GM19467 (cell line): Measurements from ENCODE around the gene CLRN2.

Source experiments
- ATAC-seq: cut with Tn5 transposase; IDR thresholded peaks from one replicate; pipeline ENCODE4 v1.9.1; 2021; ENCODE audit warnings: mild to moderate bottlenecking, moderate library complexity; ENCODE audit not compliant: unreplicated experiment

CLRN2 gene

GRCh38 chr4:17514865-17515264 is at the start of gene CLRN2:
TSS of gene CLRN2 (plus strand) at chr4:17515165. CDS start at chr4:17515267, 102 bp downstream.
- no peak for ATAC-seq

GRCh38 chr4:17468619-17469221 is 46.2 kb upstream of the CLRN2 start:
- ATAC-seq = no peak

GRCh38 chr4:17469931-17470674 is 44.9 kb upstream of the CLRN2 start:
- no peak for ATAC-seq

- no peak for ATAC-seq
These were observed 39.5 kb upstream of the CLRN2 start for GRCh38 chr4:17475481-17475880.

GRCh38 chr4:17476853-17477252 is 38.1 kb upstream of the CLRN2 start:
- no peak for ATAC-seq

GRCh38 chr4:17477774-17478472 is 37.0 kb upstream of the CLRN2 start:
- no peak for ATAC-seq

- no peak for ATAC-seq
These were observed 34.6 kb upstream of the CLRN2 start for GRCh38 chr4:17480210-17480927.

GRCh38 chr4:17480955-17481354 is 34.0 kb upstream of the CLRN2 start:
- ATAC-seq = no peak

- no peak for ATAC-seq
These were observed 32.2 kb upstream of the CLRN2 start for GRCh38 chr4:17482716-17483115.

GRCh38 chr4:17489123-17489522 is 25.8 kb upstream of the CLRN2 start:
- no peak for ATAC-seq

GRCh38 chr4:17489721-17490120 is 25.2 kb upstream of the CLRN2 start:
- no peak for ATAC-seq

- no peak for ATAC-seq
These were observed 24.3 kb upstream of the CLRN2 start for GRCh38 chr4:17490575-17491059.

GRCh38 chr4:17491196-17491595 is 23.8 kb upstream of the CLRN2 start:
- no peak for ATAC-seq

GRCh38 chr4:17492058-17492741 is 22.8 kb upstream of the CLRN2 start:
- no peak for ATAC-seq

GRCh38 chr4:17492876-17493275 is 22.1 kb upstream of the CLRN2 start:
- ATAC-seq = no peak

GRCh38 chr4:17493619-17494018 is 21.3 kb upstream of the CLRN2 start:
- no peak for ATAC-seq

- no peak for ATAC-seq
These were observed 20.4 kb upstream of the CLRN2 start for GRCh38 chr4:17494258-17495190.

GRCh38 chr4:17497890-17498523 is 17.0 kb upstream of the CLRN2 start:
- no peak for ATAC-seq

- no peak for ATAC-seq
These were observed 14.4 kb upstream of the CLRN2 start for GRCh38 chr4:17500574-17500973.
